ENCODE results near the gene TIMM22.

The TIMM22 gene

DNA sequence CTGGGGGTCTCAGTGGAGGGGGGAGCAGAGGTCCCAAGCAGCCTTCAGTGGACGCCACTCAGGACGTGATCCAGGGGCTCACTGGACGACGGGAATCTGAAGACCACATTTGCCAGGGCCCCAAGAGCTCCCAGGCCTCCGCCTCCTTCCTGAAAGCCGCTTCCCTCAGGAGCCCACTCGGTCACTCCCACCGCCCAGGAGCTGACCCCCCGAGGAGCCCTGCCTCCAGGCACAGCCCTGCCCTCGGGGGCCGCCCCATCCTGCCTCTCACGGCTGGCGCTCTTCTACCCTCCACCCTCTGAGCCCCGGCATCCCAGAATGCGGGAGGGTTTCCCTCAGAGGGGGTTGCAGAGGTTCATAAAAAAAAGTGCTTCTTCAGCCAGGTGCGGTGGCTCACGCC lies 24.2 kb downstream of the TIMM22 start:
- TF ChIP-seq ZIC2 (tag by site-specific recombination; IDR thresholded peaks at IDR 0.05), result peak; percentile 17; the same call in 1 of the 2 replicates
- TF ChIP-seq ZNF341 (tag by site-specific recombination; IDR thresholded peaks at IDR 0.05; ENCODE audit: low read depth), result peak; percentile 45; the same call in 1 of the 2 replicates
- TF ChIP-seq, protein P1, sequence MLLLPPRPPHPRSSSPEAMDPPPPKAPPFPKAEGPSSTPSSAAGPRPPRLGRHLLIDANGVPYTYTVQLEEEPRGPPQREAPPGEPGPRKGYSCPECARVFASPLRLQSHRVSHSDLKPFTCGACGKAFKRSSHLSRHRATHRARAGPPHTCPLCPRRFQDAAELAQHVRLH (tag by site-specific recombination; IDR thresholded peaks at IDR 0.05), result no peak
- Histone ChIP-seq H3K27ac (ENCODE audit: extremely low read depth, low read depth, low read length) (no peak overlapping the region), H3K36me3 (ENCODE audit: control insufficient read depth in 2 of 2, insufficient read depth in 1 of 2, low read length in 2 of 2) (peaks cover 0 to 7% of the 10 kb centered on the region in 2 experiments; a peak in 1 of 3 replicates), H3K9me3 (ENCODE audit: control insufficient read depth, insufficient read depth, low read depth, low read length) (no peaks in the 10 kb centered on the region), H3K4me3 (ENCODE audit: low read depth, low read length) (no peak overlapping the region), H3K4me1 (ENCODE audit: control insufficient read depth, insufficient read depth, low read length) (no peaks in the 10 kb centered on the region)
- CTCF ChIA-PET, result interaction anchor here (1.2 kb wide), 1 partner anchor 37 kb away, joined by 3 read pairs; no protein-coding TSS in a partner anchor
- POLR2A ChIA-PET, result no interaction called here

DNA sequence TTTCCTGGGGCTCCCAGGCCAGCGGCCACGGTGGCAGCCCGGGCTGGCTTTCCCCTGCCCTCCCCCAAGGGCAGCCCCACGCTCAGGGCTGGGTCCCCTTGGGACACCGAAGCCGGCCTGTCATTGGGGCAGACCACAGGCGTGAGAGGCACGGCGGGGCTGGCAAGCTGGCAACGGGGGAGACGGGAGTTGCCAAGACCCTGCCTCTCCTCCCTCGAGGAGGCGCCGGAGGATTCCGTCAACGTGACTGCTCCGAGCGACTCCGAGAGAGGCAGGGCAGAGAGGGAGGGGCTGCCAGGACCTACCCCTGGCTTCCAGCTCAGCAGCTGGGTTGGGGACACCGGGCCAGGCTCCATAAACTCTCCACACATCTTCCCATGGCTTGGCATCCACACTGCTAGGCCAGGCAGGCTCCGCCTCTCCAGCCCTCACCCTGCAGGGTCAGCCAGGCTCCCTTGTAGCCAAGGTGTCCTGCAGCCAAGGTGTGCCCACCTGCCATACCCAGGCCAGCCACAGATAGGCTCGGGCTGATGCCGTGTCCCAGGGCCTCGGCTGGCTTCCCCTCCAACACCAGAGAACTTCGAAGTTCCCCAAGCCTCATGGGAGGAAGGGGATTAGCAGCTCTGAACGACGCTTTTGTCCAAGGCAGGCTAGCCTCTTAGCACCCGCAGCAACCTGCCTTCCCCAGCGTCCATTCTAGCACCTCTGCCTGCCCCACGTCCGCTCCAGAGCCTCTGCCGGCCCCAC lies 25.5 kb downstream of the TIMM22 start:
- POLR2A ChIA-PET, result no interaction called here
- no peaks in the 10 kb centered on the region for H3K4me1 ChIP-seq (ENCODE audit: control insufficient read depth, insufficient read depth, low read length)
- CTCF ChIA-PET, result interaction anchor here (0.5 to 1.2 kb wide), 3 partner anchors 36 to 309 kb away, joined by 3 to 4 read pairs (median 3); no protein-coding TSS in a partner anchor
- no peak overlapping the region for H3K4me3 ChIP-seq (ENCODE audit: low read depth, low read length)
- H3K9me3 ChIP-seq (ENCODE audit: control insufficient read depth, insufficient read depth, low read depth, low read length), result no peaks in the 10 kb centered on the region
- no peak overlapping the region for H3K27ac ChIP-seq (ENCODE audit: extremely low read depth, low read depth, low read length)
- TF ChIP-seq IKZF3 (tag by site-specific recombination; IDR thresholded peaks at IDR 0.05), result no peak
- TF ChIP-seq, protein P2, sequence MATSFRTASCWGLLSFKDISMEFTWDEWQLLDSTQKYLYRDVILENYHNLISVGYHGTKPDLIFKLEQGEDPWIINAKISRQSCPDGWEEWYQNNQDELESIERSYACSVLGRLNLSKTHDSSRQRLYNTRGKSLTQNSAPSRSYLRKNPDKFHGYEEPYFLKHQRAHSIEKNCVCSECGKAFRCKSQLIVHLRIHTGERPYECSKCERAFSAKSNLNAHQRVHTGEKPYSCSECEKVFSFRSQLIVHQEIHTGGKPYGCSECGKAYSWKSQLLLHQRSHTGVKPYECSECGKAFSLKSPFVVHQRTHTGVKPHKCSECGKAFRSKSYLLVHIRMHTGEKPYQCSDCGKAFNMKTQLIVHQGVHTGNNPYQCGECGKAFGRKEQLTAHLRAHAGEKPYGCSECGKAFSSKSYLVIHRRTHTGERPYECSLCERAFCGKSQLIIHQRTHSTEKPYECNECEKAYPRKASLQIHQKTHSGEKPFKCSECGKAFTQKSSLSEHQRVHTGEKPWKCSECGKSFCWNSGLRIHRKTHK (tag by site-specific recombination; IDR thresholded peaks at IDR 0.05), result no peak
- peaks cover 0 to 3% of the 10 kb centered on the region in 2 experiments; a peak in 1 of 3 replicates for H3K36me3 ChIP-seq (ENCODE audit: control insufficient read depth in 2 of 2, insufficient read depth in 1 of 2, low read length in 2 of 2)

DNA sequence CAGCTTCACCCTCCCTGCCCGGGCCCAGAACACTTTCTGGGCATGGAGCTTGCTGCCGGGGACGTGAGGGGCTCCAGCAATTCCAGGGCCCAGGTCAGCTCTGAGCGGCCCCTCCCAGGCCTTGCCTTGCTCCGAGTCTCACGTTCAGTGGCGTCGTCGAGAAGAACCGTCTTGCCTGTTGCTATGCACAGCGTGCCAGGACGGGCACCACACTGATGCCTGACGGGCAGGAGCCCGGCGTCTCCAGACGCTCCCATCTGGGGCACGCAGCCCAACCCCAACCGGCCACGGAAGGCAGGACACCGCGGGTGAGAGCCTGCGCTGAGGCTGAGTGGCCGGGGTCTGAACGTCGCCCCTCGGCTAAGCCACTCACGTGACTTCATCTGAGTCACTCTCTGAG lies 27.1 kb downstream of the TIMM22 start:
- POLR2A ChIA-PET, result no interaction called here
- H3K27ac ChIP-seq (ENCODE audit: extremely low read depth, low read depth, low read length), result no peak overlapping the region
- CTCF ChIA-PET, result interaction anchor here (1.0 kb wide), 1 partner anchor 32 kb away, joined by 6 read pairs; no protein-coding TSS in a partner anchor
- no peaks in the 10 kb centered on the region for H3K9me3 ChIP-seq (ENCODE audit: control insufficient read depth, insufficient read depth, low read depth, low read length)
- H3K36me3 ChIP-seq (ENCODE audit: control insufficient read depth in 2 of 2, insufficient read depth in 1 of 2, low read length in 2 of 2), result peaks cover 0 to 7% of the 10 kb centered on the region in 2 experiments; a peak in 1 of 3 replicates
- TF ChIP-seq, protein P3, sequence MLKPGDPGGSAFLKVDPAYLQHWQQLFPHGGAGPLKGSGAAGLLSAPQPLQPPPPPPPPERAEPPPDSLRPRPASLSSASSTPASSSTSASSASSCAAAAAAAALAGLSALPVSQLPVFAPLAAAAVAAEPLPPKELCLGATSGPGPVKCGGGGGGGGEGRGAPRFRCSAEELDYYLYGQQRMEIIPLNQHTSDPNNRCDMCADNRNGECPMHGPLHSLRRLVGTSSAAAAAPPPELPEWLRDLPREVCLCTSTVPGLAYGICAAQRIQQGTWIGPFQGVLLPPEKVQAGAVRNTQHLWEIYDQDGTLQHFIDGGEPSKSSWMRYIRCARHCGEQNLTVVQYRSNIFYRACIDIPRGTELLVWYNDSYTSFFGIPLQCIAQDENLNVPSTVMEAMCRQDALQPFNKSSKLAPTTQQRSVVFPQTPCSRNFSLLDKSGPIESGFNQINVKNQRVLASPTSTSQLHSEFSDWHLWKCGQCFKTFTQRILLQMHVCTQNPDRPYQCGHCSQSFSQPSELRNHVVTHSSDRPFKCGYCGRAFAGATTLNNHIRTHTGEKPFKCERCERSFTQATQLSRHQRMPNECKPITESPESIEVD (tag by site-specific recombination; IDR thresholded peaks at IDR 0.05), result no peak
- TF ChIP-seq, protein P4, sequence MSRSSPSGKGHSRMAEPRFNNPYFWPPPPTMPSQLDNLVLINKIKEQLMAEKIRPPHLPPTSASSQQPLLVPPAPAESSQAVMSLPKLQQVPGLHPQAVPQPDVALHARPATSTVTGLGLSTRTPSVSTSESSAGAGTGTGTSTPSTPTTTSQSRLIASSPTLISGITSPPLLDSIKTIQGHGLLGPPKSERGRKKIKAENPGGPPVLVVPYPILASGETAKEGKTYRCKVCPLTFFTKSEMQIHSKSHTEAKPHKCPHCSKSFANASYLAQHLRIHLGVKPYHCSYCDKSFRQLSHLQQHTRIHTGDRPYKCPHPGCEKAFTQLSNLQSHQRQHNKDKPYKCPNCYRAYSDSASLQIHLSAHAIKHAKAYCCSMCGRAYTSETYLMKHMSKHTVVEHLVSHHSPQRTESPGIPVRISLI (tag by site-specific recombination; IDR thresholded peaks at IDR 0.05), result peak; percentile 51; the same call in 1 of the 2 replicates
- H3K4me3 ChIP-seq (ENCODE audit: low read depth, low read length), result no peak overlapping the region
- H3K4me1 ChIP-seq (ENCODE audit: control insufficient read depth, insufficient read depth, low read length), result no peaks in the 10 kb centered on the region

DNA sequence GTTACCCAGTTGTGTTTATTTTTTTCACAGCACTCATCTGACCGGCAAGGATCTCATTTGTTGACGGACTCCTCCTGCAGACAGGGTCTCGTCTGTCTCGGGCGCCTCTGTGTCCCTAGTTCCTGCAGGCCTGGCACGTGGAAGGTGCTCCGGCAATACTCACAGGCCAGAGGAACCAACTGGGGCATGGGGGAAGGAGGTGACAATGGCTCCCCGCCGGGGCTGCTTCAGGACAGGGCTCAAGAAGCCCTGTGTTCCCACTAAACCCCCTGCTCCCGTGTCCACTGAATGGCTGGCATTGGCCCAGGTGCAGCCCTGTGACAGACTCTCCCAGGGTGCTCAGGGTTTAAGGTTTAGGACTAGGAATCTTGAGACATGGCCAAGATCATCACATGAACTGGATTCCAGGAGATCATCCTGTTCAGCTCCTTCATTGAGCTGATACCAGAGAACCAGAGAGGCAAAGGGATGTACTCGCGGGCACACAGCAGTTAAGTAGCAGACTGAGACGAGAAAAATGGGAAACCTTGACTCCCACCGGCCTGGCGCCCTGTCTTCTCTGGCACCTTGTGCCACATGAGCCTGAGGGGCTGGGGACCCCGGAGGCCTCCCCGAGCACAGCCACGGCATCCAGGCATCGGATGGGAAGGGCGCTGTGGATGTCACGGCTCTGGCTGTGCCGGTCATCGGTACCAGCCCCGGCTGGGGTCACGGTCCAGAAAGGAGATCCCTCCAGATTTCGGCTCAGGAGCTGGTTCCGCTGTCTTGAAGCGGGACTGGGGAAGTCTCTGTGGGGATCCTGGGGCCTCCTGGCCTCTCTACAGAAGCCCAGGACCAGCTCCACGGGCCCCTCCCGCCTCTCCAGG lies 29.0 kb downstream of the TIMM22 start:
- Histone ChIP-seq H3K4me3 (ENCODE audit: low read depth, low read length) (no peak overlapping the region), H3K36me3 (ENCODE audit: control insufficient read depth in 2 of 2, insufficient read depth in 1 of 2, low read length in 2 of 2) (peaks cover 0 to 10% of the 10 kb centered on the region in 2 experiments; a peak in 1 of 3 replicates), H3K4me1 (ENCODE audit: control insufficient read depth, insufficient read depth, low read length) (no peaks in the 10 kb centered on the region), H3K9me3 (ENCODE audit: control insufficient read depth, insufficient read depth, low read depth, low read length) (no peaks in the 10 kb centered on the region), H3K27ac (ENCODE audit: extremely low read depth, low read depth, low read length) (no peak overlapping the region)
- TF ChIP-seq ZBTB21 (tag by site-specific recombination; IDR thresholded peaks at IDR 0.05), result no peak
- TF ChIP-seq, protein P5, sequence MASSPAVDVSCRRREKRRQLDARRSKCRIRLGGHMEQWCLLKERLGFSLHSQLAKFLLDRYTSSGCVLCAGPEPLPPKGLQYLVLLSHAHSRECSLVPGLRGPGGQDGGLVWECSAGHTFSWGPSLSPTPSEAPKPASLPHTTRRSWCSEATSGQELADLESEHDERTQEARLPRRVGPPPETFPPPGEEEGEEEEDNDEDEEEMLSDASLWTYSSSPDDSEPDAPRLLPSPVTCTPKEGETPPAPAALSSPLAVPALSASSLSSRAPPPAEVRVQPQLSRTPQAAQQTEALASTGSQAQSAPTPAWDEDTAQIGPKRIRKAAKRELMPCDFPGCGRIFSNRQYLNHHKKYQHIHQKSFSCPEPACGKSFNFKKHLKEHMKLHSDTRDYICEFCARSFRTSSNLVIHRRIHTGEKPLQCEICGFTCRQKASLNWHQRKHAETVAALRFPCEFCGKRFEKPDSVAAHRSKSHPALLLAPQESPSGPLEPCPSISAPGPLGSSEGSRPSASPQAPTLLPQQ (tag by site-specific recombination; IDR thresholded peaks at IDR 0.05), result no peak
- TF ChIP-seq, protein P6, sequence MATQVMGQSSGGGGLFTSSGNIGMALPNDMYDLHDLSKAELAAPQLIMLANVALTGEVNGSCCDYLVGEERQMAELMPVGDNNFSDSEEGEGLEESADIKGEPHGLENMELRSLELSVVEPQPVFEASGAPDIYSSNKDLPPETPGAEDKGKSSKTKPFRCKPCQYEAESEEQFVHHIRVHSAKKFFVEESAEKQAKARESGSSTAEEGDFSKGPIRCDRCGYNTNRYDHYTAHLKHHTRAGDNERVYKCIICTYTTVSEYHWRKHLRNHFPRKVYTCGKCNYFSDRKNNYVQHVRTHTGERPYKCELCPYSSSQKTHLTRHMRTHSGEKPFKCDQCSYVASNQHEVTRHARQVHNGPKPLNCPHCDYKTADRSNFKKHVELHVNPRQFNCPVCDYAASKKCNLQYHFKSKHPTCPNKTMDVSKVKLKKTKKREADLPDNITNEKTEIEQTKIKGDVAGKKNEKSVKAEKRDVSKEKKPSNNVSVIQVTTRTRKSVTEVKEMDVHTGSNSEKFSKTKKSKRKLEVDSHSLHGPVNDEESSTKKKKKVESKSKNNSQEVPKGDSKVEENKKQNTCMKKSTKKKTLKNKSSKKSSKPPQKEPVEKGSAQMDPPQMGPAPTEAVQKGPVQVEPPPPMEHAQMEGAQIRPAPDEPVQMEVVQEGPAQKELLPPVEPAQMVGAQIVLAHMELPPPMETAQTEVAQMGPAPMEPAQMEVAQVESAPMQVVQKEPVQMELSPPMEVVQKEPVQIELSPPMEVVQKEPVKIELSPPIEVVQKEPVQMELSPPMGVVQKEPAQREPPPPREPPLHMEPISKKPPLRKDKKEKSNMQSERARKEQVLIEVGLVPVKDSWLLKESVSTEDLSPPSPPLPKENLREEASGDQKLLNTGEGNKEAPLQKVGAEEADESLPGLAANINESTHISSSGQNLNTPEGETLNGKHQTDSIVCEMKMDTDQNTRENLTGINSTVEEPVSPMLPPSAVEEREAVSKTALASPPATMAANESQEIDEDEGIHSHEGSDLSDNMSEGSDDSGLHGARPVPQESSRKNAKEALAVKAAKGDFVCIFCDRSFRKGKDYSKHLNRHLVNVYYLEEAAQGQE (tag by site-specific recombination; IDR thresholded peaks at IDR 0.05), result no peak
- ChIA-PET POLR2A (no interaction called here), CTCF (interaction anchor here (0.7 kb wide), 1 partner anchor 613 kb away, joined by 5 read pairs; no protein-coding TSS in a partner anchor)

Data from HEK293 (cell line).